HG02885 (cell line): ENCODE results near the gene TMTC2.

Source experiments
- ATAC-seq: cut with Tn5 transposase; IDR thresholded peaks from one replicate; pipeline ENCODE4 v1.9.1; 2021; ENCODE audit warnings: mild to moderate bottlenecking; ENCODE audit not compliant: unreplicated experiment, poor library complexity

TMTC2 gene

DNA sequence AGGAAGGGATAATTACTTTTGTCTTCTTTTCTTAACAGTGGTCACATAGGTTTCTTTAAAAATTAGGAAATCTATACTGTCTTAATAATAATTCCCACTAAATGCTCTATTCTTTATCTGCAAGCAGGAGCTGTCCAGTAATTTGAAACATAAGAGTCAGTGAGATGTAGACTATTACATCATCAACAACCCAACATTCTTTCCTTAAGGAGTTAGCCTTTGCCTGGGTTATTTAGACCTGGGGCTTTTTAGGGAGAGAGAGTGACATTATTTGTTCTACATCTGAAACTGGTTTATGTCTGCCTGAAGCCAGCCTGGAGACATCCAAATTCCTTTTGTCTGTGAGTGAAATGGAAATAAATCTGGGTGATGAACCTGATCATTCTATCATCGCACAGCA lies 294.4 kb downstream of the TMTC2 start:
- no peak for ATAC-seq

- no peak for ATAC-seq
These were observed 307.4 kb downstream of the TMTC2 start for GRCh38 chr12:82994117-82994516.

DNA sequence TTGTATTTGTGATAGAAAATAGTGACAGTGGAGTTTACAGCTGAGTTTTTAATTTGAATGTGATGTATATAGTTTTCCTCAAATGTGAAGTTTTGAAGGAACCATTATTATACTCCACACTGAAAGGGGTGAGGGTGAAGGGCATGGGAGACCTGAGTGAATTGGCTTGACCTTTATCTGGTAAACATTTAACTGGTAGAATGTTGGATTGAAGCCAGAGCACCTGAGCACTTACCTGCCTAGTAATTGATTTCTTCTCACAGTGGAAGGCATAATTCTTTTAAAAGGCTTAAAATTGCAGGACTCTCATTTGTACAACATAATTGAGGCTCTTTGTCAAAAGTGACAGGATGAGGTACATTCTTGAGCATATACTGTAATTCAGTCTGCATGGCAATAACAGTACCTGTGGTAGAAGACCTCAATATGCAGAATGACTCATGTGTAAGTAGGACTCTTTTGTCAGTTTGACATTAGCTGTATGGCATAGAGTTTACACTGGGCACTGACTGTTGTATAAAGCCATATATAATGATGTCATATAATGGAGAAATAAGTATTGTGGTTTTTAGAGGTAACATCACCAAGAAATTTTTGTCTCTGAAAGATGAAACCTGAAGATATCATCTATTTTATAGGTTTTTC lies 309.6 kb downstream of the TMTC2 start:
- peak; percentile 81 for ATAC-seq

GRCh38 chr12:82998509-82998908 lies 311.8 kb downstream of the TMTC2 start:
- no peak for ATAC-seq

- ATAC-seq: no peak
These were observed 316.3 kb downstream of the TMTC2 start for GRCh38 chr12:83003026-83003425.

GRCh38 chr12:83005534-83006197 lies 319.0 kb downstream of the TMTC2 start:
- no peak for ATAC-seq

GRCh38 chr12:83008703-83009102 lies 322.0 kb downstream of the TMTC2 start:
- no peak for ATAC-seq

- ATAC-seq: no peak
These were observed 323.6 kb downstream of the TMTC2 start for GRCh38 chr12:83010169-83010804.

DNA sequence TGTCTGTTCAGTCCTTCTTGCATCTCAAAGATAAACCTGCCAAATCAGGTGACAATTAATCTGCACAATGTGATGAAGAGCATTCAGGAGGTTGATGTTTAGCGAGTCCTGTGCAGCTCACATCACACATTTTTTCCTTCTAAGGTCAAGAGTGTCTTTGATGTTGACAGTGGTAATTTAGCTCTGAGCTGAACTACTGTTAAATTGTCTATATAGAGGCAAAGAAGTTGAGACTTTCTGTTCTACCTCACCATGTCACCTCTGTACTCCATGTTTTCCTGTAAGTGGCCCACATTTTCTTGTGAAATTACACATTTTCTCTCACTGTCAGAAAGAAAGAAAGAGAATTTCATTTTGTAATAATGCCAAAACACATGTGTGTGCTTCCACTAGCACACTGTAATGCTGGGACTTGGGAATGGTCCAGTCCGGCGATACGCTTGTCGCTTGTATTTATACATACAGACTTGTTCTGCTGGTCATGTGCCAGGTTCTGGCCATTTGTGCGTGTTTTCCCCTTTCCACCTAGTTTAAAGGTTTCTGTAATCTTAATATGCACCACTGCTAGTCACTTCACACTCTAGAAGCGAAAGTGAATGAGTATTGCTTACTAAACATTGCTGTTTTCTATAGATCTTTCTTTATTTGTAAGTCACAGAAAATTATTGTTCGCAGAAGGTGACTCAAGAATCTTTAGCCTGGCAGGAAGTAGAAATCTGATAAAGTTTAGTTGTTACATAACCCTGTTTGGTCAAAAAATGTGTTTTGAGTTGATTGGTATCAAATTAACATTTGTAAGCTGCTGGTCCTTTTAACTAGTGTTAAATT lies 328.9 kb downstream of the TMTC2 start:
- no peak for ATAC-seq

GRCh38 chr12:83016218-83016835 lies 329.6 kb downstream of the TMTC2 start:
- no peak for ATAC-seq

DNA sequence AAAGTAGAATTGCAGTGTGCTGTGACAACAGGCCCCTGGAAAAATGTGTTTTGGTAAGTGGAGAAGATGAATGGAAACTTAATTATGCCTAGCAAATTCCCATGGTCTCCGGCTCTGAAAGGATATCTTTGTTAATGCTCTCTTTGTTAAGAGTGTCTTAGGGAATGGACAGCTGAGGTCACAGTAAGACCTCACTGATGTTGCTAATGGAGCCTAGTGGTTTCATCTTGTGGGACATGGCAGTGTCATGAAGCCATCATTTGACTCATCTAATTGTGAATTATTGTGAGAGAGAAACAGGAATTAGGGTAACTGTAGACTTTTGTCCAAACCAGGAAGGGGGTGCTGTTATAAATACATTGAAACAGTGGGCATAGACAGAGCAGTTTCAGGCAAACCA lies 330.3 kb downstream of the TMTC2 start:
- ATAC-seq: no peak

GRCh38 chr12:83018088-83018487 lies 331.4 kb downstream of the TMTC2 start:
- no peak for ATAC-seq

GRCh38 chr12:83027021-83027723 lies 340.5 kb downstream of the TMTC2 start:
- ATAC-seq: no peak

DNA sequence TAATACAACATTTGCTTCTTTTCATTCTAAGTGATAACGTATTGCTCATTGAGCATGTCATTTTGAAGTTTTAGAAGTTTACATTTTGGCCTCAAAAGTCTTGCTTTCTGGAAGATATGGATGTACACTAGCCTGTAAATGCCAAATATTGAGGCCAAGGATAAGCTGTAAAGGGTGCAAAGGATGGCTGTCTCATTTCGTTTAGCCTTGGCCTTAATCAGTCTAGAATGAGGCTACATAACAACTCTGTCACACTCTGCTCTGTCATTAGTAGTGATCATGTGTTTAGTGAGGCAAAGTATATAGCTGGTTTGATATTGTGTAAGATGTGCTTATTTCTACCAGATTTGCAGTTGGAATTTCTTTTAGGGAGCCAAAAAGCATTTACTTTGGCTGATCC lies 344.5 kb downstream of the TMTC2 start:
- no peak for ATAC-seq

DNA sequence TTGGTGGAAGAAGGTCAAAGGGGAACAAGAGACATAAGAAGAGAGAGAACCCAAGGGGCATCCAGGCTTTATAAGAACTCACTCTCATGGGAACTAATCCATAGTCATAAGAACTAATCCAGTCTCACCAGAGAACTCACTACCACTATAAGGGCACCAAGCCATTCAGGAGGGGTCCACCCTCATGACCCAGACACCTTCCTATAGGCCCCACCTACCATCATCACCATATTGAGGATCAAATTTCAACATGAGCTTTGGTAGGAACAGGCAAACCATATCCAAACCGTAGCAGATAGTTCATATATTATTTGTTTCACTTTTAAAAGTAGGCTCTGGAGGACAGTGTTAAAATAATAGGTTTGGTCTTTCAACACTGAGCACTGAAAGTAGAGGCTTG lies 350.1 kb downstream of the TMTC2 start:
- ATAC-seq: no peak

DNA sequence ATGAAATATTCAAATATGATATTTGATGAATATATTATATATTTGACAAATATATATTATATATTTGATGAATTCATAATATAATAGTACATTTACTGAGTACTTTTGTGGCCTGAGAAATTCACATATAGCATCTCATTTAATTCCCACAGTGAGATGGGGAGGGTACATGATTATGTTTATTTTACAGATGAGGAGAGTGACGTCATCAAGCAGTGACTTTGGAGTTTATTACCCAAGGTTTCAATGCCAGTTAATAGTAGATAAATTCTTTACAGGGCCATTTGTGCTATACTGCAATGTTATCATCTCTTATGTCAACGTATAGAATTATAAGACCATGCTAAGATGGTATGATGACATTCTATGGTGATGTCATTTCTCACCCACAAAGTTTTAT lies 352.7 kb downstream of the TMTC2 start:
- ATAC-seq: no peak

- ATAC-seq: no peak
These were observed 353.6 kb downstream of the TMTC2 start for GRCh38 chr12:83040339-83040738.

DNA sequence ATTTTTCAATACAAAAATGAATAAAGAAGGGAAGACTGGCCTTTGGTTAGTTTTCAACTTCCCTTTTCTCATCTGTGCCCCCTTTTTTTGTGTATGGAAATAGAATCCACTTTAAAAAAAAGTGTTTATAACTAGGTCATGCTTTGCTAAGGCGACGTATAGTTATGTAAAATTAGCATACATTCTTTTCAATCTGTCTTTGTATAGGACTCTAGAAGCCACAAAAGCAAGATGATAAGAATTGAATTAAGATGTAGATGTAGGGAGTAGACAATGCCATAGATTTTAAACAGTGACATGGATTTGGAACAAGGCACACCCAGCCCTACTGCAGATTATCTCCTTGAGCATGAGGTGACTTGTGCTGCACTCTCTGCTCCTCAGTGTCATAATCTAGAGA lies 354.3 kb downstream of the TMTC2 start:
- no peak for ATAC-seq

- ATAC-seq: no peak
These were observed 355.9 kb downstream of the TMTC2 start for GRCh38 chr12:83042441-83043200.
